Activated CD8-positive, alpha-beta T cell treated with anti-CD3 and anti-CD28 coated beads, Interleukin-2, amount 10 ng/mL, durations not matched to agents 7 days and 5 days (primary cell): Measurements from ENCODE around the gene GJA9. TPM values are rescaled to one million over a fixed set of nuclear protein-coding genes. Genes with fewer than 3 reads are reported as not detected.
A peak's percentile ranks its signal among the peaks of the same experiment; 100 is the strongest.
"Not testable (repeated sequence)": the region's sequence is repeated elsewhere in the genome, so short reads cannot be mapped to it uniquely, and the experiment has no call there.

Experiments
- ATAC-seq: fragments of 150-1000 bp; cut with Tn5 transposase; one replicate; pipeline ENCODE4 v1.10.0; 2021; ENCODE audit warnings: moderate library complexity
- CTCF ChIA-PET: fragments of 350-600 bp; sonication (Branson Sonifier 250); formaldehyde crosslinking; loops from one replicate; lab custom pipeline; 2021; ENCODE audit warnings: antibody characterized with exemption; lab: Charles Lee
- POLR2A ChIA-PET: fragments of 350-600 bp; sonication (Branson Sonifier 250); formaldehyde crosslinking; loops from one replicate; lab custom pipeline; 2021; ENCODE audit warnings: antibody characterized with exemption; lab: Charles Lee
- DNase-seq: peaks from one replicate; pipeline ENCODE4 v3.0.0-alpha.2; 2020
- H3K27ac Mint-ChIP-seq: one replicate; pipeline ENCODE4 v1.8.0; 2021; ENCODE audit warnings: mild to moderate bottlenecking, mixed read lengths
- H3K27me3 Mint-ChIP-seq: one replicate; pipeline ENCODE4 v1.8.0; 2021; ENCODE audit warnings: low read depth, mixed read lengths
- H3K36me3 Mint-ChIP-seq: one replicate; pipeline ENCODE4 v1.8.0; 2021; ENCODE audit warnings: low read depth, mixed read lengths
- H3K4me1 Mint-ChIP-seq: one replicate; pipeline ENCODE4 v1.8.0; 2021; ENCODE audit warnings: low read depth, mixed read lengths
- H3K4me3 Mint-ChIP-seq: one replicate; pipeline ENCODE4 v1.8.0; 2021; ENCODE audit warnings: mild to moderate bottlenecking, mixed read lengths
- H3K9me3 Mint-ChIP-seq: one replicate; pipeline ENCODE4 v1.8.0; 2022; ENCODE audit warnings: mixed read lengths; ENCODE audit not compliant: insufficient read depth
- total RNA-seq, 2 experiments: library from RNA; stranded (reverse); gene quantifications; one replicate each; pipeline ENCODE4 v1.2.3, GENCODE V29; 2021

GJA9 gene
- total RNA-seq, 2 experiments from 2014 or later, result not detected

- H3K36me3 Mint-ChIP-seq, result peaks cover 30% of the 10 kb centered on the region
- DNase-seq, ATAC-seq, H3K27ac Mint-ChIP-seq, H3K27me3 Mint-ChIP-seq, H3K4me3 Mint-ChIP-seq, H3K4me1 Mint-ChIP-seq, H3K9me3 Mint-ChIP-seq, POLR2A ChIA-PET: not testable (repeated sequence)
- CTCF ChIA-PET, result interaction anchor here (2.1 to 3.2 kb wide), 2 partner anchors 9 to 247 kb away, joined by 11 to 21 read pairs; no protein-coding TSS in a partner anchor
Measured at GRCh38 chr1:38845088-38845487, 36.3 kb downstream of the GJA9 start.

GRCh38 chr1:38840281-38840680 is 41.1 kb downstream of the GJA9 start:
- ATAC-seq, result no peak
- ChIA-PET POLR2A (no interaction called here), CTCF (no interaction called here)
- Mint-ChIP-seq H3K4me1 (no peaks in the 10 kb centered on the region), H3K36me3 (peaks cover 30% of the 10 kb centered on the region), H3K27me3 (no peaks in the 10 kb centered on the region), H3K4me3 (no peak overlapping the region), H3K9me3 (no peaks in the 10 kb centered on the region), H3K27ac (no peak overlapping the region)
- no peak for DNase-seq

- no peaks in the 10 kb centered on the region for H3K9me3 Mint-ChIP-seq
- POLR2A ChIA-PET, result no interaction called here
Measured at GRCh38 chr1:38839363-38839762, 42.0 kb downstream of the GJA9 start.

GRCh38 chr1:38836316-38836715 is 45.1 kb downstream of the GJA9 start:
- POLR2A ChIA-PET, H3K4me3 Mint-ChIP-seq, ATAC-seq, H3K9me3 Mint-ChIP-seq, H3K4me1 Mint-ChIP-seq, DNase-seq, H3K27ac Mint-ChIP-seq: not testable (repeated sequence)
- CTCF ChIA-PET, result interaction anchor here (0.6 to 3.2 kb wide), 3 partner anchors 9 to 190 kb away, joined by 3 to 21 read pairs (median 7); no protein-coding TSS in a partner anchor
- Mint-ChIP-seq H3K36me3 (peaks cover 14% of the 10 kb centered on the region), H3K27me3 (peaks cover 14% of the 10 kb centered on the region)

More at GRCh38 chr1:38839363-38839762, 42.0 kb downstream of the GJA9 start:
- no peak overlapping the region for H3K4me3 Mint-ChIP-seq
- no peak overlapping the region for H3K27ac Mint-ChIP-seq
- DNase-seq (no peak), ATAC-seq (no peak)
- no peaks in the 10 kb centered on the region for H3K4me1 Mint-ChIP-seq
- peaks cover 4% of the 10 kb centered on the region for H3K27me3 Mint-ChIP-seq
- H3K36me3 Mint-ChIP-seq, result peaks cover 21% of the 10 kb centered on the region
- CTCF ChIA-PET, result interaction anchor here (0.7 to 1.3 kb wide), 2 partner anchors 188 to 836 kb away, joined by 3 read pairs; no protein-coding TSS in a partner anchor

- Mint-ChIP-seq H3K9me3 (no peaks in the 10 kb centered on the region), H3K4me1 (no peaks in the 10 kb centered on the region), H3K4me3 (no peak overlapping the region), H3K27ac (no peak overlapping the region), H3K36me3 (peaks cover 12% of the 10 kb centered on the region), H3K27me3 (peaks cover 19% of the 10 kb centered on the region)
- POLR2A ChIA-PET, result no interaction called here
- CTCF ChIA-PET, result interaction anchor here (0.6 to 3.2 kb wide), 19 partner anchors 10 to 983 kb away, joined by 3 to 21 read pairs (median 5); partner anchors contain the start of gene MYCBP
- peak; percentile 73 for DNase-seq
- peak; percentile 92 for ATAC-seq
Measured at GRCh38 chr1:38834937-38835827, 46.2 kb downstream of the GJA9 start.

- DNase-seq (no peak), ATAC-seq (no peak)
- CTCF ChIA-PET, result interaction anchor here (1.1 to 3.2 kb wide), 8 partner anchors 9 to 807 kb away, joined by 3 to 21 read pairs (median 8); no protein-coding TSS in a partner anchor
- Mint-ChIP-seq H3K9me3 (no peaks in the 10 kb centered on the region), H3K27me3 (peaks cover 22% of the 10 kb centered on the region), H3K27ac (no peak overlapping the region), H3K36me3 (peaks cover 9% of the 10 kb centered on the region), H3K4me3 (no peak overlapping the region), H3K4me1 (no peaks in the 10 kb centered on the region)
- POLR2A ChIA-PET, result no interaction called here
Measured at GRCh38 chr1:38834221-38834782, 47.1 kb downstream of the GJA9 start.

GRCh38 chr1:38833146-38833545 is 48.2 kb downstream of the GJA9 start:
- H3K27me3 Mint-ChIP-seq, result peaks cover 25% of the 10 kb centered on the region
- ATAC-seq (no peak), DNase-seq (no peak)
- no peaks in the 10 kb centered on the region for H3K4me1 Mint-ChIP-seq
- H3K4me3 Mint-ChIP-seq, result no peak overlapping the region
- CTCF ChIA-PET, result no interaction called here
- POLR2A ChIA-PET, result no interaction called here
- H3K27ac Mint-ChIP-seq, result no peak overlapping the region
- H3K9me3 Mint-ChIP-seq, result no peaks in the 10 kb centered on the region
- H3K36me3 Mint-ChIP-seq, result no peaks in the 10 kb centered on the region

- DNase-seq (no peak), ATAC-seq (no peak)
- ChIA-PET POLR2A (no interaction called here), CTCF (no interaction called here)
- H3K4me3 Mint-ChIP-seq, result no peak overlapping the region
- no peaks in the 10 kb centered on the region for H3K4me1 Mint-ChIP-seq
- H3K36me3 Mint-ChIP-seq, result no peaks in the 10 kb centered on the region
- peaks cover 27% of the 10 kb centered on the region for H3K27me3 Mint-ChIP-seq
- H3K27ac Mint-ChIP-seq, result no peak overlapping the region
- no peaks in the 10 kb centered on the region for H3K9me3 Mint-ChIP-seq
Measured at GRCh38 chr1:38832370-38832734, 49.0 kb downstream of the GJA9 start.

- Mint-ChIP-seq H3K4me1 (no peaks in the 10 kb centered on the region), H3K36me3 (no peaks in the 10 kb centered on the region), H3K27ac (no peak overlapping the region), H3K27me3 (peaks cover 32% of the 10 kb centered on the region), H3K9me3 (no peaks in the 10 kb centered on the region), H3K4me3 (no peak overlapping the region)
- DNase-seq (no peak), ATAC-seq (no peak)
- CTCF ChIA-PET, result no interaction called here
- POLR2A ChIA-PET, result no interaction called here
Measured at GRCh38 chr1:38831731-38832369, 49.5 kb downstream of the GJA9 start.

- DNase-seq (no peak), ATAC-seq (no peak)
- H3K36me3 Mint-ChIP-seq, result no peaks in the 10 kb centered on the region
- H3K4me1 Mint-ChIP-seq, result no peaks in the 10 kb centered on the region
- ChIA-PET POLR2A (no interaction called here), CTCF (interaction anchor here (0.8 to 1.2 kb wide), 2 partner anchors 10 kb away, joined by 3 to 4 read pairs; no protein-coding TSS in a partner anchor)
- no peak overlapping the region for H3K27ac Mint-ChIP-seq
- H3K9me3 Mint-ChIP-seq, result no peaks in the 10 kb centered on the region
- H3K27me3 Mint-ChIP-seq, result peaks cover 41% of the 10 kb centered on the region
- no peak overlapping the region for H3K4me3 Mint-ChIP-seq
Measured at GRCh38 chr1:38829368-38829767, 52.0 kb downstream of the GJA9 start.

GRCh38 chr1:38827318-38827717 is 54.1 kb downstream of the GJA9 start:
- H3K27me3 Mint-ChIP-seq, result peaks cover 39% of the 10 kb centered on the region
- CTCF ChIA-PET, result interaction anchor here (1.5 kb wide), 1 partner anchor 8 kb away, joined by 7 read pairs; no protein-coding TSS in a partner anchor

More at GRCh38 chr1:38827318-38827717, 54.1 kb downstream of the GJA9 start:
- Mint-ChIP-seq H3K36me3 (no peaks in the 10 kb centered on the region), H3K4me3 (no peak overlapping the region), H3K27ac (no peak overlapping the region), H3K9me3 (no peaks in the 10 kb centered on the region), H3K4me1 (no peaks in the 10 kb centered on the region)
- no peak for ATAC-seq
- no peak for DNase-seq
- POLR2A ChIA-PET, result no interaction called here
